Neural cell (in vitro differentiated cells): Measurements from ENCODE around the gene USP6.

Source experiments
- EP300 ChIP-seq: fragments of 450-650 bp; conservative IDR thresholded peaks from 2 replicates; pipeline ENCODE4 v1.6.1; 2014; ENCODE audit warnings: antibody characterized with exemption, mild to moderate bottlenecking, moderate library complexity; ENCODE audit not compliant: poor library complexity, severe bottlenecking
- EZH2 ChIP-seq: fragments of 200-600, 300-800 bp; shearing (Covaris generic), sonication (generic); IDR thresholded peaks from 2 replicates; pipeline ENCODE4 v1.6.1; 2014; ENCODE audit warnings: antibody characterized with exemption, low read length, borderline replicate concordance, mild to moderate bottlenecking; ENCODE audit not compliant: insufficient read depth, poor library complexity, severe bottlenecking
- POLR2AphosphoS5 ChIP-seq: IDR thresholded peaks from 2 replicates; pipeline ENCODE4 v1.6.1; 2012
- RAD21 ChIP-seq: fragments of 450-650 bp; conservative IDR thresholded peaks from 2 replicates; pipeline ENCODE4 v1.6.1; 2014; ENCODE audit warnings: antibody characterized with exemption, mild to moderate bottlenecking, moderate library complexity
- REST ChIP-seq: IDR thresholded peaks from 2 replicates; pipeline ENCODE4 v1.6.1; 2012; ENCODE audit warnings: borderline replicate concordance
- SMC3 ChIP-seq: fragments of 450-650 bp; conservative IDR thresholded peaks from 2 replicates; pipeline ENCODE4 v1.6.1; 2014; ENCODE audit warnings: antibody characterized with exemption, mild to moderate bottlenecking, moderate library complexity; ENCODE audit not compliant: poor library complexity
- TAF1 ChIP-seq: IDR thresholded peaks from 2 replicates; pipeline ENCODE4 v1.6.1; 2012; ENCODE audit warnings: low read depth
- TF ChIP-seq, protein P1 (sequence below): fragments of 450-650 bp; IDR thresholded peaks from 2 replicates; pipeline ENCODE4 v1.5.1; 2014; ENCODE audit warnings: antibody characterized with exemption, mild to moderate bottlenecking, moderate library complexity; ENCODE audit not compliant: poor library complexity, severe bottlenecking

GRCh38 chr17:5115673-5116651, at the start of gene USP6:
- TF ChIP-seq EP300: no peak
- TF ChIP-seq, protein P1, sequence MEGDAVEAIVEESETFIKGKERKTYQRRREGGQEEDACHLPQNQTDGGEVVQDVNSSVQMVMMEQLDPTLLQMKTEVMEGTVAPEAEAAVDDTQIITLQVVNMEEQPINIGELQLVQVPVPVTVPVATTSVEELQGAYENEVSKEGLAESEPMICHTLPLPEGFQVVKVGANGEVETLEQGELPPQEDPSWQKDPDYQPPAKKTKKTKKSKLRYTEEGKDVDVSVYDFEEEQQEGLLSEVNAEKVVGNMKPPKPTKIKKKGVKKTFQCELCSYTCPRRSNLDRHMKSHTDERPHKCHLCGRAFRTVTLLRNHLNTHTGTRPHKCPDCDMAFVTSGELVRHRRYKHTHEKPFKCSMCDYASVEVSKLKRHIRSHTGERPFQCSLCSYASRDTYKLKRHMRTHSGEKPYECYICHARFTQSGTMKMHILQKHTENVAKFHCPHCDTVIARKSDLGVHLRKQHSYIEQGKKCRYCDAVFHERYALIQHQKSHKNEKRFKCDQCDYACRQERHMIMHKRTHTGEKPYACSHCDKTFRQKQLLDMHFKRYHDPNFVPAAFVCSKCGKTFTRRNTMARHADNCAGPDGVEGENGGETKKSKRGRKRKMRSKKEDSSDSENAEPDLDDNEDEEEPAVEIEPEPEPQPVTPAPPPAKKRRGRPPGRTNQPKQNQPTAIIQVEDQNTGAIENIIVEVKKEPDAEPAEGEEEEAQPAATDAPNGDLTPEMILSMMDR: no peak
- no peak for TF ChIP-seq POLR2AphosphoS5
- no peak for TF ChIP-seq REST
- TF ChIP-seq EZH2: no peak
- TF ChIP-seq RAD21: no peak
- no peak for TF ChIP-seq TAF1
- no peak for TF ChIP-seq SMC3
